Small intestine (tissue), 7 donors: ENCODE data around the gene APBB3. TPM values are rescaled to one million over a fixed set of nuclear protein-coding genes. Genes with fewer than 3 reads are reported as not detected.
A peak's percentile ranks its signal among the peaks of the same experiment; 100 is the strongest.

Source experiments
- DNase-seq, 2 donors: peaks; one replicate each; pipeline versions ENCODE4 v3.0.0 to v3.0.0-alpha.2; 2013
- FAIRE-seq: peaks from 2 replicates; lab custom pipeline; 2012; peaks lifted over from hg19 to GRCh38; lab: Jason Lieb, UNC
- H3K27ac ChIP-seq, 3 donors: one replicate each; pipeline ENCODE4 v1.5.1; 2013; ENCODE audit warnings: low read length in 2 of 3, mild to moderate bottlenecking in 2 of 3, control low read depth in 1 of 3, inconsistent platforms in 1 of 3, low read depth in 1 of 3, moderate library complexity in 1 of 3
- H3K27me3 ChIP-seq, 3 donors: one replicate each; pipeline ENCODE4 v1.6.1; 2013; ENCODE audit warnings: low read length in 3 of 3, inconsistent platforms in 1 of 3; ENCODE audit not compliant: control insufficient read depth in 3 of 3, insufficient read depth in 3 of 3
- H3K36me3 ChIP-seq, 3 donors: one replicate each; pipeline ENCODE4 v1.6.1; 2013; ENCODE audit warnings: low read length in 3 of 3, inconsistent platforms in 1 of 3, low read depth in 1 of 3, mild to moderate bottlenecking in 1 of 3, moderate library complexity in 1 of 3; ENCODE audit not compliant: control insufficient read depth in 3 of 3, insufficient read depth in 2 of 3
- H3K4me1 ChIP-seq, 3 donors: one replicate each; pipeline ENCODE4 v1.6.1; 2013; ENCODE audit warnings: low read length in 2 of 3, inconsistent platforms in 1 of 3, low read depth in 1 of 3, mild to moderate bottlenecking in 1 of 3, moderate library complexity in 1 of 3; ENCODE audit not compliant: control insufficient read depth in 3 of 3, insufficient read depth in 2 of 3
- H3K4me3 ChIP-seq, 3 donors: one replicate each; pipeline ENCODE4 v1.5.1; 2013; ENCODE audit warnings: low read length in 3 of 3, control low read depth in 1 of 3, inconsistent platforms in 1 of 3, low read depth in 1 of 3, mild to moderate bottlenecking in 1 of 3, moderate library complexity in 1 of 3
- H3K9me3 ChIP-seq, 2 donors: one replicate each; pipeline ENCODE4 v1.6.1; 2013; ENCODE audit warnings: low read depth in 1 of 2, low read length in 1 of 2; ENCODE audit not compliant: control insufficient read depth in 2 of 2, insufficient read depth in 1 of 2
- WGBS, 3 donors: extraction: QIAGEN DNeasy Blood & Tissue Kit; methylation state at CpG; one replicate each; pipeline ENCODE4 v1.1.7; 2013; 5-methylcytosine and 5-hydroxymethylcytosine counted together
- polyA plus RNA-seq, 4 donors: library from polyadenylated mRNA; stranded (reverse) in 3 of 4; unstranded in 1 of 4; fragments of 200-250 nt in 3 of 4; fragments of 120-200 nt in 1 of 4; gene quantifications; one replicate each; pipeline versions ENCODE4 v1.2.1 to v1.2.3, GENCODE V29; 2013
- donor health status: healthy with polysubstance abuse.
- donor health status: control.
- donor health status: control.
- donor health status: Bipolar disorder and iron deficiency.
- donor health status: healthy.

The APBB3 gene
- polyA plus RNA-seq, 4 donors: 9.5 to 22.9 (median 17.4) TPM

GRCh38 chr5:140556438-140556837 lies 8.0 kb downstream of the APBB3 start:
- Histone ChIP-seq H3K27me3 (no peaks in the 10 kb centered on the region), H3K9me3 (no peaks in the 10 kb centered on the region), H3K4me3 (peak overlapping the region in 2 of 3 donors; percentile 88 to 92), H3K4me1 (peaks cover 0 to 13% (median 4%) of the 10 kb centered on the region in 3 donors), H3K36me3 (peaks cover 0 to 28% (median 0%) of the 10 kb centered on the region in 3 donors), H3K27ac (no peak overlapping the region)
- FAIRE-seq: no peak
- 2 to 4% (median 3%) methylated on average over 6 of the region's 6 CpGs for WGBS, 3 donors
- no peak for DNase-seq

GRCh38 chr5:140555747-140556312 lies 8.6 kb downstream of the APBB3 start:
- FAIRE-seq (no peak), DNase-seq (no peak)
- WGBS, 3 donors: 55 to 77% (median 69%) methylated on average over 1 of the region's 1 CpG
- H3K27me3 ChIP-seq: no peaks in the 10 kb centered on the region
- peaks cover under 1 to 25% (median 2%) of the 10 kb centered on the region in 3 donors for H3K36me3 ChIP-seq
- no peaks in the 10 kb centered on the region for H3K9me3 ChIP-seq
- no peak overlapping the region for H3K27ac ChIP-seq
- peaks cover 0 to 13% (median 4%) of the 10 kb centered on the region in 3 donors for H3K4me1 ChIP-seq
- peak overlapping the region in 1 of 3 donors; percentile 88 for H3K4me3 ChIP-seq

GRCh38 chr5:140554454-140554853 lies 9.9 kb downstream of the APBB3 start:
- DNase-seq: no peak
- Histone ChIP-seq H3K27me3 (no peaks in the 10 kb centered on the region), H3K9me3 (no peaks in the 10 kb centered on the region), H3K36me3 (peaks cover 5 to 28% (median 8%) of the 10 kb centered on the region in 3 donors), H3K4me3 (no peak overlapping the region), H3K4me1 (peaks cover 2 to 18% (median 4%) of the 10 kb centered on the region in 3 donors), H3K27ac (no peak overlapping the region)
- no peak for FAIRE-seq
- WGBS, 3 donors: 41 to 54% (median 48%) methylated on average over 2 of the region's 2 CpGs

- DNase-seq (no peak), FAIRE-seq (no peak)
- Histone ChIP-seq H3K4me3 (no peak overlapping the region), H3K27me3 (no peaks in the 10 kb centered on the region), H3K27ac (no peak overlapping the region), H3K36me3 (peaks cover 5 to 36% (median 8%) of the 10 kb centered on the region in 3 donors), H3K4me1 (peaks cover 6 to 26% (median 8%) of the 10 kb centered on the region in 3 donors), H3K9me3 (no peaks in the 10 kb centered on the region)
- 54 to 78% (median 57%) methylated on average over 2 of the region's 2 CpGs for WGBS, 3 donors
Observed at GRCh38 chr5:140553657-140554056, 10.7 kb downstream of the APBB3 start.

GRCh38 chr5:140551872-140552271 lies 12.5 kb downstream of the APBB3 start:
- WGBS, 3 donors: 71 to 92% (median 75%) methylated on average over 4 of the region's 4 CpGs
- no peak overlapping the region for H3K27ac ChIP-seq
- no peak for FAIRE-seq
- H3K4me1 ChIP-seq: peaks cover 8 to 30% (median 20%) of the 10 kb centered on the region in 3 donors
- DNase-seq: no peak
- H3K36me3 ChIP-seq: peaks cover 5 to 33% (median 8%) of the 10 kb centered on the region in 3 donors
- no peaks in the 10 kb centered on the region for H3K27me3 ChIP-seq
- H3K9me3 ChIP-seq: no peaks in the 10 kb centered on the region
- H3K4me3 ChIP-seq: no peak overlapping the region

DNA sequence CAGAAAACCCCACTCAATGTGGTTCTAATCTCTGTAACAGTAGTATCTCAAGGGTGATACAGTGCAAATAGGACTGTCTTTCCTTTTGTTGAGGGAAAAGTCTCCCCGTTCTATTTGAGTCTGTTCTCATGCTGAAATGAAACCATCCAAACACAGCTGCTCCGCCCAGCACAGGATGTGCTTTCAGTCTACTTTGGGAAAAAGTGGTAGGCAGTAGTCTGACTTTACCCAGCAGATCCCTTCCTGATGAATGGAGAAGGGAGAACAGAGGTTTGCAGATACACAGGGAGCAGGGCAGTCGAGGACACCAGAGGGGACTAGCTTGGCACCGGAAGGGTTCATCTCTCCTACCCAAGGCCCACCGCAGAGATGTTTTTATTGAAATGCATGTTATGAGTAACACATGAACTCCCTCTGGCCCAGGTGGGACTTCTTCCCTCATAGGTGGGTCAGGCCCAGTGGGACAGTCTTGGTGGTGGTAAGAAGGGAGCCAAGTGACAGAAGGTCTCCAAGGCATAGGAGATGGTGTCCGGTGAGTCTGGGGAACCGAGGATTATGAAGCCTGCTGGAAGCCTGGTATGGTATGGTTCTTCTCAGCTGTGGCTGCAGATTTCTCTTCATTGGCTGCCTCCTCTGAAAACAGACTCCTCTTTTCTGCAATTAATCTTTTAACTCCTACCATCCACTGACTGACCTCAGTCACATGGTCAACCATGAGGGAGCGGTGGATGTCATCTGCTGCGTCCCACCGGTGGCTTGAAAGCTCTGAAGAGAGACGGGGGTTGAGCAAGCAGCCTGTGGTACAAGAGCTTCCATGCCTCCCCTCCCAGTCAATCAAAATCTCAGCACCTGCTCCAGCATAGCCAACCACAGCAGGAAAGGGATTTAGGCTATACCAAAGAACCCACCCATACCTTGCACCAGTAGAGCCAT lies 14.0 kb downstream of the APBB3 start:
- Histone ChIP-seq H3K9me3 (no peaks in the 10 kb centered on the region), H3K4me1 (peaks cover 8 to 29% (median 23%) of the 10 kb centered on the region in 3 donors), H3K36me3 (peaks cover 5 to 36% (median 8%) of the 10 kb centered on the region in 3 donors), H3K4me3 (no peak overlapping the region), H3K27me3 (no peaks in the 10 kb centered on the region), H3K27ac (peak overlapping the region in 2 of 3 donors; percentile 95 to 99)
- FAIRE-seq (no peak), DNase-seq (no peak)
- 85 to 90% (median 86%) methylated on average over 11 of the region's 11 CpGs for WGBS, 3 donors

GRCh38 chr5:140549237-140550144 lies 14.9 kb downstream of the APBB3 start:
- peak overlapping the region in 2 of 3 donors; percentile 95 to 99 for H3K27ac ChIP-seq
- DNase-seq (peak; percentile 37 to 85), FAIRE-seq (no peak)
- 74 to 75% (median 75%) methylated on average over 3 of the region's 3 CpGs for WGBS, 3 donors
- H3K9me3 ChIP-seq: no peaks in the 10 kb centered on the region
- H3K4me3 ChIP-seq: no peak overlapping the region
- peaks cover 8 to 29% (median 20%) of the 10 kb centered on the region in 3 donors for H3K4me1 ChIP-seq
- H3K27me3 ChIP-seq: no peaks in the 10 kb centered on the region
- peaks cover 5 to 41% (median 8%) of the 10 kb centered on the region in 3 donors for H3K36me3 ChIP-seq
